AG09319 (cell line): ENCODE data around the gene STARD8.

Experiments used
- DNase-seq: peaks from one replicate; pipeline ENCODE4 v3.0.0-alpha.2; 2010; ENCODE audit warnings: low read depth; ENCODE audit errors: extremely low read depth
- CTCF ChIP-seq: IDR thresholded peaks from 2 replicates; pipeline ENCODE4 v1.5.1; 2011; ENCODE audit warnings: low read depth, mild to moderate bottlenecking, inconsistent platforms, low read length, moderate library complexity

STARD8 gene

GRCh38 chrX:68693481-68694434 is 46.3 kb downstream of the STARD8 start:
- no peak for TF ChIP-seq CTCF
- DNase-seq = peak; percentile 22

DNA sequence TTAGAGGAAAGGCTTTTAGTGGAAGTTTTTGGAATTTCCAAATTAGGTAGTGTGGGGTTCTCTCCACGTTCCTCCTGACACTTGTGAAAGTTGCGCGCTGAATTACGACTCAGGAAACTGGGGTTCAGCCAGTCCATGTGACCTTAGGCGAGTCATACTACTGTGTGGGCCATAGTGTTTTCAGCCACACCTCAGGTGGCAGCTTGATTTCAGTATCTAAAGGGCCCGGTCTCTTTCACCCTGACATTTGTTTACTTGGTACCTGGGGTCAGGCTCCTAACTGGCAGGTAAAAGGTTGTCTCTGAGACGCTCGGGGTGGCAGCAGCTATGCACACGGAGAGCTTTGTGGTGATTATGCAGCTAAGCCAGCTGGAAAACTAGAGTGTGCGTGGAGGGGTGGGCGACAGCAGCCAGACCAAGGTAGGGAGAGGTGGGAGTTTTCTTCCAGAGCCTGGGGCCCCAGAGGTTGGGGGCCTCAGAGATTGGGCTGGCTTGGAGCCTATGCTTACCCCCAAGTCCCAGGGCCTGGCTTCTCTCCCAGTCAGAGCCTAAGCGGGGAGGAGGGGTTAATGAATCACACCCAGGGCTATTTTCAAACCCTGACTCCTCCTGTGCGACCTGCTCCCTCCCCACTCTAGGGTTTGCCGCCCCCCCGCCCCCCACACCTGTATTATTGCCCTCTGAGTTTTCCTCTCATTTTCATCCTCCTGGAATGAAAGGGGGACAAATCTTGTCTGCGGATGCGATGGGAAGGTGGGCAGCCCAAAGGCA is 47.2 kb downstream of the STARD8 start:
- no peak for TF ChIP-seq CTCF
- no peak for DNase-seq

- no peak for TF ChIP-seq CTCF
- DNase-seq = no peak
Observed at GRCh38 chrX:68695206-68695845, 47.9 kb downstream of the STARD8 start.

DNA sequence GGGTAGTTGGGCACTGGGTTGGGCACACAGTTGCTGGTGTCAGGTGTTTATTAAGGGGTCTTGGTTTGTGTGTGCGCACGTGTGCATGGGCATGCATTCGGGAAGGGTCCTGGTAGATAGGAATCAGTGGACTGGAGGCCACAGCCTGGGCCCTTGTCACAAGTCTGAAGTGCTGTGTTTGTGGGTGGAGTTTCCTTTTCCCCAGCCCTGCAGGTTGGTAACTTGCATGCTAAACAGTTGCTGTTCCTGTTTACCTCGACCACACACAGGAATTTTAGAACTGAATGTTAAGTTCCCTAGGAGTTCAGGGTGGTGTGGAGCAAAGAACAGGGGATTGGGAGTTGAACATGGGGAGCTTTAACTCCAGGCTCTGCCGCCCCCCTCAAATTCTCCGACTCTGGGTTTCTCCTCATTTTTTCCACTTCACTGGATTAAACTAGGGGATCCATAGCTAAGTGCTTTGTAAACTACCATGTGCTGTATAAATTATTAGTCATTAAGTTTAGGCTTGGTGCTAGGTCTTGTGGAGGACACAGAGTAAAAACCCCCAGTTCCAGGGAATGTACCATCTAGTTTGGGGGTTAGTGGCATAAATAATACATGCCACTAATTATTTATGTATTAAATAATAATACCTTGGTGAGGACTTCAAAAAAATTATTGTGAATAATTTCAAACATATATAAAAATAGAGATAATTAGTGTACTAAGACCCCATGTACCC is 49.0 kb downstream of the STARD8 start:
- no peak for DNase-seq
- no peak for TF ChIP-seq CTCF

GRCh38 chrX:68697036-68697435 is 49.6 kb downstream of the STARD8 start:
- DNase-seq = no peak
- no peak for TF ChIP-seq CTCF

- no peak for DNase-seq
- TF ChIP-seq CTCF = no peak
Observed at GRCh38 chrX:68697465-68698125, 50.1 kb downstream of the STARD8 start.
